NCI-H2196 treated with DMSO at 0.1 percent for 48 hours (cell line): ENCODE measurements around the gene ATAD3A.

Experiments
- DNase-seq: peaks from one replicate; lab custom pipeline; 2025; ENCODE audit not compliant: unreplicated experiment; lab: John Stamatoyannopoulos, UW

ATAD3A gene

DNA sequence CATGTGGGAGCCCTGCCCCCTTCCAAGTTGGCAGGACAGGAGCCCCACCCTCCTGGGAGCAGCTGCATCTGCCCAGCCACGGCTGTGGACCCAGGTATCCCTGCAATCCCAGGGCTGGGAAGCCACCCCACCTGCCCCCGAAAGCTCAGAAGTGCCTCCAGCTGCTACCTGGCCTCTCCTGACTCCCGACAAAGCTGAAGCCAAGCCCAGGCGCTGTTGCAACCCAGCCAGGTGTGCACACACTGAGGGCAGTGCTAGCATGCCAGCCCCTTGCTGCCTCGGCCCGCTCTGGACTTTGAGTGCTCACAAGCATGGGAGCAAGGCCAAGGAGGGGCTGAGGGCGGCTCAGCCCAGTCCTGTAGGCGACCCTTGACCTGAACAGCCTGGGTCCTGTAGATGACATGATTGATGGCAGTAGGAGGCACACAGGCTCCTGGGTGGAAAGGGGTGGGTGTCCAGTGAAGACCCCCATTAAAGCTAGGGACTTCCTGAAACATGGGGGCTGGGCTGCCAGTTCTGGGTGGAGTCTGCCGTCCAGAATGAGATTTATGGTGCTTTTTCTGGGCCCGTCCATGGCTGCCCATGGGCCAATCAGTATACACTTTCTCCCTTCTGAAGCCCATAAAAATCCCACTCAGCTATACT lies 65.5 kb downstream of the ATAD3A start:
- DNase-seq = peak; percentile 62

DNA sequence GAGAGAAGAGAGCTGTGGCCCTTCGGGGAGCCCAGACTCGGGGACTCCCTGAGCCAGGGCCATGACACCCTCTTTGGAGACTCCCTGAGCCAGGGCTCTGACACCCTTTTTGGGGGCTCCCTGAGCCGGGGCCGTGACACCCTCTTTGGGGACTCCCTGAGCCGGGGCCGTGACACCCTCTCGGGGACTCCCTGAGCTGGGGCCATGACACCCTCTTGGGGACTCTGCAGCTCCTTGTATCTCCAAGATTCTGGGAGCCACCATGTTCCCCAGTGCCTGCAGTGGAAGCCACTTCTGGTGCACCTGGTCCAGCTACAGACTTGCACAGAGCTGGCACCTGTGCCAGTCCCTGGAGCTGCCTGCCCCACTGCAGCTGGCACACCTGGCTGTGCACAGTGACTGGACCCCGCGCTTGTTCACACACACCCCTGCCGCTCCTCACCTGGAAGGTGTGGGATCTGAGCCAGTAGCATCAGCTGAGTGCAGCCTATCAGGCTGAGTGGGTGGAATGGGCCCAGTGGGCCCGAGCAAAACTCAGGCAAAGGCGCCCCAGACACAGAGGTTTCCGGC lies 66.5 kb downstream of the ATAD3A start:
- DNase-seq = no peak

DNA sequence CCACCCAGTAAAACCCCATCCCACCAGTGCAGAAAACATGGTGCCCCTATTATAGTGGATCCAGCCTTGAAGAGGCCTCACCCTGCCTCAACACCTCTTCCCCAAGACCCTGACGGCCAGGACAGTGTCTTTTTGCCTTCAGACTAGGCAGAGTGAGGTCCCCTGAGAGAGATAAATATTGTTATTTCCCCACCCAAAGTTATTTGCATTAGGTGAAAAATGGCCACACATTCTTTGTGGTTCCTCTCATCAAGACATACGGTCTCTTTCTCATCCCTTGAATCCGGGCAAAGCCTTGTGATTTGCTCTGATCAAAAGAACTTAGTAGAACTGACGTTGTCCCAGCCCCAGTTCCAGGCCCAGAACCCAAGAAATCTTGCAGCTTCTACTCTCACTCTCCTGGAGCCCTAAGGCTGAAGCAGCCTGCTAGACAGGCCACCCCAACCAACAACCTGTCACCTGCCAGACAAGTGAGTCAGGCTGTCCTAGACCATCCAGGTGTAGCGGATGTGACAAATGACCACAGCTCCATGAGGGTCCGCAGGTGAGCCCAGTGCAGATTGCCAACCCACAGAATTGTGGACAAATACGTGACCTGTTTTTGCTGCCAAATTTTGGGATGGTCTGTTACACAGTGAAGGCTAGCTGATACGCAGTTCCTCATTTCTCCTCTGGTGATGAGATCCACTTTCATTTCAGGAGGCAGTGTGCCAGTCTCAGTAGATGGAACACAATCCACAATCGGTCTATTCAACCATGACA lies 70.8 kb downstream of the ATAD3A start:
- no peak for DNase-seq

DNA sequence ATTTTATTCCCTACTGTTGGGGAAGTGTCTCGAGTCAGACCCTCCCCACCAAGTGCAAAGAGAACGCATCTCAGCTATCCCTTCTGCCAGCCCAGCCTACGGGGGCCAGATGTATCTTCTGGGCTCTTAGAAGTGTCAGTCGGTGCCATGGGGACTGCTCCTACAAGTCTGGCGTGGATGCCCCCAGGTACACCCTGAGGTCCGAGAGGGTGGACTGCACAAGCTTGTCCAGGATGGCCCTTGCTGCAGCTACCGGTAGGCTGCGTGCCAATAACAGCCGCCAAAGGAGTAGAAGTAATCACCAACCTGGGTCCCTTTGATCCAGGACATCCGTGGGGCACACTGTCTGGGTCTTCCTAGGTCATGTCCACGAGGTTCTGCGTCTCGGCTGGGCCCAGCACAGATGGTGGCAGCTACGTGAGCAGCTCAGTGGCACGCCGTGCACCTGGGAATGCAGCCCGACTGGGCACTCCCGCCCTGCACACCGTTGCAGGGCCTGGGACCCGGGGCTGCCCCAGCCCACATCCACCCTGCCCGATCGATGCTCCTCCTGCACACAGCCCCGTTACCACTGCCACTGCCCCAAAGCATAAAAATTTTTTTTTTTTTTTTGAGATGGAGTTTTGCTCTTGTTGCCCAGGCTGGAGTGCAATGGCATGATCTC lies 71.5 kb downstream of the ATAD3A start:
- no peak for DNase-seq
